ENCODE results near the gene GGACT. TPM values are rescaled to one million over a fixed set of nuclear protein-coding genes. Genes with fewer than 3 reads are reported as not detected.

The GGACT gene
- total and polyA plus RNA-seq, 5 donors from 2014 or later, result 8.3 to 15.1 (median 9.3) TPM

DNA sequence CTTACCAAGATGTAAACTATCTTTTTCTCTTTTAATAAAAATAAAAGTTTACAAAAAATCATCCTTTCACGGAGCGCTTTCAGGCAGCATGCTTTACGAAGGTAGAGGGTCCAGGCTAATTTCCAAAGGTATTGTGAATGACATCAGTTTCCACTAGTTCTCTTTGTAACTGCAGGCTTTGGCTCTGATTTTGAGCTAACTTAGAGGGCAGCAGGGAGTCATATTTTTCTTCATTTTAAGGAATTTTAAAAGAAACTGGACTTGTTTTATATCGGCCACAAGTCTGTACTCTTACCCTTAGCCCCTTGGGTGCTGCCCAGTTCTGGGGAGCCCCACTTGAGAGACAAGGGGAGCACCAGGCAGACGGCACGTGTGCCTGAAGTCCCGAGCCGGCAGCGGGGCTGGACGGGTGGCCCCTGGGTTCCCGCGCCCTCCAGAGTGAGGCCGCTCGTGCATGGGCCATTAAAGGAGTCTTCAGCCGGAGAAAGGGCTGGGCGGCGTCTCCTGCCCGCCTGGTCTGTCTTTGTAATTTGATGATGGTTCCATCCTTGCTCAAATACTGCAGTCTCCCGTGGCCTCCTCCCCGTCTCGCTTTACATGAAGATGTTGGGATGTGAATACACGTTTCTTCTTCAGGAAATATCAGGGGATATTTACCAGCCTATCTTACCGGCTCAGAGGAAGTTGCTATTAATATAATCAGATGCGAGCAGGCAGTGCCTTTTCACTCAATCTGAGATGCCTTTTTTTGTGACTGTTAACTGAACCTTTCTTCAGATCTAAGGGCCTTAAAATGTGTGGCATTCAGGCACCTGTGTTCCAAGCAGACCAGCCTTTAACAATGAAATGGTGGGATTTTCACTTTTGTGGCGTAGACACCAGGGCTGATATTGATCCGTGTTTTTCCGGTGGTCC lies 67.4 kb downstream of the GGACT start:
- ATAC-seq (ENCODE audit: low read depth in 2 of 2) (no peak), DNase-seq (no peak)
- H3K4me3 Mint-ChIP-seq, result peak overlapping the region; percentile 40 to 79 (median 74)
- peaks cover 18% of the 10 kb centered on the region for H3K4me1 ChIP-seq (ENCODE audit: control insufficient read depth, insufficient read depth, low read length, poor library complexity, severe bottlenecking)
- H3K27me3 Mint-ChIP-seq, result no peaks in the 10 kb centered on the region
- peaks cover 4% of the 10 kb centered on the region for H3K36me3 Mint-ChIP-seq
- no peaks in the 10 kb centered on the region for H3K27me3 ChIP-seq (ENCODE audit: control insufficient read depth, insufficient read depth, low read length)
- H3K9me3 Mint-ChIP-seq, result no peaks in the 10 kb centered on the region
- peak overlapping the region; percentile 58 for H3K4me3 ChIP-seq (ENCODE audit: low read depth, low read length)
- H3K27ac ChIP-seq (ENCODE audit: insufficient read depth, low read length, poor library complexity, severe bottlenecking), result no peak overlapping the region
- H3K9me3 ChIP-seq (ENCODE audit: control insufficient read depth in 2 of 2, low read length in 2 of 2), result no peaks in the 10 kb centered on the region
- peak overlapping the region in 2 of 3 donors; percentile 23 to 56 for H3K27ac Mint-ChIP-seq
- peaks cover 6 to 26% (median 18%) of the 10 kb centered on the region in 4 donors for H3K4me1 Mint-ChIP-seq
- H3K36me3 ChIP-seq (ENCODE audit: control insufficient read depth, insufficient read depth, low read length), result no peaks in the 10 kb centered on the region

DNA sequence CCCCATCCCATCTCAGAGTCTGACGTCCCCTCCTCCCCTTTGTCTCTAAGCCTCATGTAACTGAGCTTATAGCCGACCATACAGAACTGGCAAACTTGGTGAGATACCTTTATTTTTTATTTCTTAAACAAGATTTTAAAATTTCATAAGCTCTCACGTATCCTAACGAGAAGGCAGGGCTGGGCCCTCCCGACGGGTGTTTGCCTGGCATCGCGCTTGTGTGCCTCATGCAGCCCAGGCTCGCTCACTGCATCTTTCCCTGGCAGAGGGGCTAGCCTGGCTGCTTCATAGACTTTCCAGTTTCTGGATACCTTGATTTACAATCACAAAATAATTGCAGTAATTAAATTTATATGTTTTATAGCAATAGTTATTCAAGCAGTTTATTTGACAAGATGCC lies 69.0 kb downstream of the GGACT start:
- H3K4me1 ChIP-seq (ENCODE audit: control insufficient read depth, insufficient read depth, low read length, poor library complexity, severe bottlenecking), result peaks cover 18% of the 10 kb centered on the region
- H3K4me3 ChIP-seq (ENCODE audit: low read depth, low read length), result no peak overlapping the region
- H3K9me3 ChIP-seq (ENCODE audit: control insufficient read depth in 2 of 2, low read length in 2 of 2), result no peaks in the 10 kb centered on the region
- Mint-ChIP-seq H3K4me3 (no peak overlapping the region), H3K9me3 (no peaks in the 10 kb centered on the region), H3K4me1 (peaks cover 10 to 29% (median 19%) of the 10 kb centered on the region in 4 donors), H3K27ac (no peak overlapping the region), H3K27me3 (no peaks in the 10 kb centered on the region), H3K36me3 (no peaks in the 10 kb centered on the region)
- no peaks in the 10 kb centered on the region for H3K36me3 ChIP-seq (ENCODE audit: control insufficient read depth, insufficient read depth, low read length)
- H3K27ac ChIP-seq (ENCODE audit: insufficient read depth, low read length, poor library complexity, severe bottlenecking), result no peak overlapping the region
- ATAC-seq (ENCODE audit: low read depth in 2 of 2) (no peak), DNase-seq (no peak)
- no peaks in the 10 kb centered on the region for H3K27me3 ChIP-seq (ENCODE audit: control insufficient read depth, insufficient read depth, low read length)

DNA sequence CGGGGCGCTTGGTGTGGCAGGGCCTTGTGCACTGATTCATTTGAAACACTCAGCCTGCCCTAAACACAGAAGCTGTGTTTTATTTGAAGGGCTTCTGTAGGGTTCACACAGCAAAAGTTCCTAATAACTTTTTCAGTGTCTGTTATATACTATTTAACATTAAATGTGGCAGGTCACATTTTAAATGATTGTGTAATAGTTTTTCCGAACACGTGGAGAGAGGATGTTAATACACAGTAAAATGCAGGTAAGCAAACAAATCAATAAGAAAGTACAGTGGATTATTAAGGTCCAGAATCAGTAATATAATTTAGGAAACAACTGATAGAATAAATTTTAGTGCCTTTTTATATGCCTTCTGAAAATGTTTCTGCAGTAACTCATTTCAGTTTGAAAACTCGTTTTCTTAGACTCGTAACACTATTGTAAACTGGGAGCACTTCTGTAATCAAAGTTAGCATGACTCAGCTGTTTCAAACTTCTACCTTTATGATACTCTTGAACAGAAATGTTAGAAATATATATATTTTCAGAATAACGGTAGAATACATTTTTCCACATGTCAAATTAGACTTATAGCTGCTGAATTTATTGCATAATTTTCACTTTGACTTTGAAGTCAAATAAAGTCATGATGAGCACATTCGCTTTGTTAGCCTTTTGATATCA lies 70.1 kb downstream of the GGACT start:
- DNase-seq (no peak), ATAC-seq (ENCODE audit: low read depth in 2 of 2) (no peak)
- H3K27me3 Mint-ChIP-seq, result no peaks in the 10 kb centered on the region
- H3K9me3 Mint-ChIP-seq, result no peaks in the 10 kb centered on the region
- H3K4me1 Mint-ChIP-seq, result peaks cover 12 to 31% (median 20%) of the 10 kb centered on the region in 4 donors
- Histone ChIP-seq H3K36me3 (ENCODE audit: control insufficient read depth, insufficient read depth, low read length) (no peaks in the 10 kb centered on the region), H3K27ac (ENCODE audit: insufficient read depth, low read length, poor library complexity, severe bottlenecking) (no peak overlapping the region), H3K4me1 (ENCODE audit: control insufficient read depth, insufficient read depth, low read length, poor library complexity, severe bottlenecking) (peaks cover 18% of the 10 kb centered on the region), H3K4me3 (ENCODE audit: low read depth, low read length) (no peak overlapping the region), H3K9me3 (ENCODE audit: control insufficient read depth in 2 of 2, low read length in 2 of 2) (no peaks in the 10 kb centered on the region), H3K27me3 (ENCODE audit: control insufficient read depth, insufficient read depth, low read length) (no peaks in the 10 kb centered on the region)
- no peak overlapping the region for H3K4me3 Mint-ChIP-seq
- no peaks in the 10 kb centered on the region for H3K36me3 Mint-ChIP-seq
- H3K27ac Mint-ChIP-seq, result peak overlapping the region in 2 of 3 donors; percentile 17 to 22

DNA sequence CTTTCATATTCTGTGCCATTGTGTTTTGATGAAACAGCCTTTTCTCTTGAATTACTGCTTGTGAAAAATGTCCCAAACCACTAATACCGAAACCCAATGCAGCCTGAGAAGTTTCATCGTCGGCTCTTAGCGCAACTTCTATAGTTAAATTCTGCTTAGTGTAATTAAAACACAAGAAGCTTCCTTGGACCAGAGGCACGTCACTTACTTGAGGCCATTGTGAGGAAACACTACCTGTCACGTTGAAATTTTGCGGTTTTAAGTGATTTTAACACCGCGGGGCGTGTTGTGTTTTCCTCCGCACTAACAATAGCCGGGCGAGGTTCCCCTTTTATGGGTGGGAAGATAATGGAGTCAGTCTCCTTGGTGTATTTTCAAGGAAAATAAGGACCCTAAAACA lies 70.9 kb downstream of the GGACT start:
- peak in 1 of 3 donors; percentile 51 for DNase-seq
- Mint-ChIP-seq H3K27me3 (no peaks in the 10 kb centered on the region), H3K4me1 (peaks cover 9 to 28% (median 20%) of the 10 kb centered on the region in 4 donors), H3K27ac (peak overlapping the region in 1 of 3 donors; percentile 22), H3K4me3 (peak overlapping the region in 1 of 4 donors; percentile 31), H3K9me3 (no peaks in the 10 kb centered on the region), H3K36me3 (no peaks in the 10 kb centered on the region)
- no peaks in the 10 kb centered on the region for H3K9me3 ChIP-seq (ENCODE audit: control insufficient read depth in 2 of 2, low read length in 2 of 2)
- no peak overlapping the region for H3K27ac ChIP-seq (ENCODE audit: insufficient read depth, low read length, poor library complexity, severe bottlenecking)
- no peaks in the 10 kb centered on the region for H3K27me3 ChIP-seq (ENCODE audit: control insufficient read depth, insufficient read depth, low read length)
- H3K36me3 ChIP-seq (ENCODE audit: control insufficient read depth, insufficient read depth, low read length), result no peaks in the 10 kb centered on the region
- peak overlapping the region; percentile 61 for H3K4me3 ChIP-seq (ENCODE audit: low read depth, low read length)
- ATAC-seq (ENCODE audit: low read depth in 2 of 2), result no peak
- H3K4me1 ChIP-seq (ENCODE audit: control insufficient read depth, insufficient read depth, low read length, poor library complexity, severe bottlenecking), result peaks cover 18% of the 10 kb centered on the region

DNA sequence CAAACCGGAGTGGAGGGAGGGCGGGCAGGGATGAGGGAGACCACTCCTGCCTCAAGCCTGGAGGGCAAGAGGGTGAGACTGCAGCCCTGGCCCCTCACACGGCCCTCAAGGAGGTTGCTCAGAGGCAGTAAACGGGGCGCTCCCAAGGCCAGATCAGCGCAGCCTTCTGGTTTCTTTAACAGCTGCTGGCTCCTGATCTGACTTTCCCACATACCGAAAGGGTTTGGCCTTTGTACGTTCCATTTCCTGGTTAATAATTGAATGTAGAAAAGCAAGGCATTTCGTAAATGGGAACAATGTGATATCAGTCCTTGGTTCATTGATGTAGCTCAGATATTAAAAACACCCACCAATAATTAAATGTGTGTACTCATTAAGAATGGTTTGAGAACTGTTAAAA lies 71.5 kb downstream of the GGACT start:
- Histone ChIP-seq H3K9me3 (ENCODE audit: control insufficient read depth in 2 of 2, low read length in 2 of 2) (no peaks in the 10 kb centered on the region), H3K4me1 (ENCODE audit: control insufficient read depth, insufficient read depth, low read length, poor library complexity, severe bottlenecking) (peaks cover 18% of the 10 kb centered on the region), H3K27me3 (ENCODE audit: control insufficient read depth, insufficient read depth, low read length) (no peaks in the 10 kb centered on the region), H3K4me3 (ENCODE audit: low read depth, low read length) (peak overlapping the region; percentile 61), H3K27ac (ENCODE audit: insufficient read depth, low read length, poor library complexity, severe bottlenecking) (no peak overlapping the region), H3K36me3 (ENCODE audit: control insufficient read depth, insufficient read depth, low read length) (no peaks in the 10 kb centered on the region)
- no peak for ATAC-seq (ENCODE audit: low read depth in 2 of 2)
- Mint-ChIP-seq H3K4me1 (peaks cover 9 to 27% (median 18%) of the 10 kb centered on the region in 4 donors), H3K27me3 (no peaks in the 10 kb centered on the region), H3K27ac (peak overlapping the region in 1 of 3 donors; percentile 22), H3K4me3 (peak overlapping the region in 1 of 4 donors; percentile 1), H3K9me3 (no peaks in the 10 kb centered on the region), H3K36me3 (no peaks in the 10 kb centered on the region)
- DNase-seq, result no peak

DNA sequence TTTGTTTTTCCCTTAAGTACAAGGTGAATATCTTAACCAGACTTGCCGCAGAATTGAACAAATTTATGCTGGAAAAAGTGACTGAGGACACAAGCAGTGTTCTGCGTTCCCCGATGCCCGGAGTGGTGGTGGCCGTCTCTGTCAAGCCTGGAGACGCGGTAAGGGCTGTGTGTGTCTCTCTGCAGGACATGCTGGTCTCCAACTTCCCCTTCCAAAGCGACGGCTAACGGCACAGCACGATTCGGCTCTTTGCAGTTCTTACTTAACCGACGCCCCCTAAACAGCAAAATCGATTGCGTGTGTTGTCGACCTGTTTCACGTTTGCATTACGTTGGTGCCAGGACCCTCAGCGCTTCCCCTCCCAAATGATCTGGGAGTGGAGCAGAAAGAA lies 73.2 kb downstream of the GGACT start:
- Mint-ChIP-seq H3K4me3 (no peak overlapping the region), H3K36me3 (no peaks in the 10 kb centered on the region), H3K4me1 (peaks cover 9 to 17% (median 13%) of the 10 kb centered on the region in 4 donors), H3K27ac (no peak overlapping the region), H3K9me3 (no peaks in the 10 kb centered on the region), H3K27me3 (no peaks in the 10 kb centered on the region)
- DNase-seq (no peak), ATAC-seq (ENCODE audit: low read depth in 2 of 2) (no peak)
- no peak overlapping the region for H3K4me3 ChIP-seq (ENCODE audit: low read depth, low read length)
- H3K4me1 ChIP-seq (ENCODE audit: control insufficient read depth, insufficient read depth, low read length, poor library complexity, severe bottlenecking), result peaks cover 8% of the 10 kb centered on the region
- no peaks in the 10 kb centered on the region for H3K36me3 ChIP-seq (ENCODE audit: control insufficient read depth, insufficient read depth, low read length)
- no peak overlapping the region for H3K27ac ChIP-seq (ENCODE audit: insufficient read depth, low read length, poor library complexity, severe bottlenecking)
- no peaks in the 10 kb centered on the region for H3K9me3 ChIP-seq (ENCODE audit: control insufficient read depth in 2 of 2, low read length in 2 of 2)
- H3K27me3 ChIP-seq (ENCODE audit: control insufficient read depth, insufficient read depth, low read length), result no peaks in the 10 kb centered on the region

DNA sequence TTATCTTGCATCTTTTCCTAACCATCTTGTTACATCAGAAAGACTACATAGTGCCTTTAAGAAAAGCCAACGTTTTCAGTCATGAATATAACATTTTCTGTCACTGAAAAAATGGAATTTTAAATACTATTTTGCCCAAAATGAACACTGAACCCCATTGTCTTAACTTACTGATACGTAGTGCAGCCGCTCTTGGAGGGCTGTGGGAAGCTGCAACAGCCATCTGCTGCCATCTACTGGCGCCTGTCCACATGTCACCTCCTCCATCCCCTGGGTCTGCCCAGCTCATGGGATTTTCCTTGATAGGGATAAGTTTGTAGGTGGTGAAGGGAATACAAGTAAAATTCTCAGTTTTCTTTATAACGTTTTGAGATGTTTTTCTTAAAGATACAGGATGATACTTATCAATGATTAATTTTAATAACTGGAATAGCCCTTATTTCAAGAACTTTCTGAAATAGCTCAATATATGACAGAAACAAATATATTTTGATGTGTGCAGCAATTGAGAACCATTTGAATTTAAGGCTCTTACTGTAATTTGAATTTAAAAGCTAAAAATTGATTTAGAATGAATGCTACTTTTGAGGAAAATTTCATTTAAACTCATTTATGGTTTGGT lies 73.7 kb downstream of the GGACT start:
- Mint-ChIP-seq H3K4me1 (peaks cover 9 to 17% (median 13%) of the 10 kb centered on the region in 4 donors), H3K9me3 (no peaks in the 10 kb centered on the region), H3K27ac (no peak overlapping the region), H3K36me3 (no peaks in the 10 kb centered on the region), H3K4me3 (peak overlapping the region in 1 of 4 donors; percentile 44), H3K27me3 (no peaks in the 10 kb centered on the region)
- ATAC-seq (ENCODE audit: low read depth in 2 of 2) (peak; percentile 89 to 91), DNase-seq (peak; percentile 50 to 75 (median 72))
- Histone ChIP-seq H3K27me3 (ENCODE audit: control insufficient read depth, insufficient read depth, low read length) (no peaks in the 10 kb centered on the region), H3K4me3 (ENCODE audit: low read depth, low read length) (no peak overlapping the region), H3K9me3 (ENCODE audit: control insufficient read depth in 2 of 2, low read length in 2 of 2) (no peaks in the 10 kb centered on the region), H3K36me3 (ENCODE audit: control insufficient read depth, insufficient read depth, low read length) (no peaks in the 10 kb centered on the region), H3K4me1 (ENCODE audit: control insufficient read depth, insufficient read depth, low read length, poor library complexity, severe bottlenecking) (peaks cover 8% of the 10 kb centered on the region), H3K27ac (ENCODE audit: insufficient read depth, low read length, poor library complexity, severe bottlenecking) (no peak overlapping the region)

All from CD4-positive, CD25-positive, alpha-beta regulatory T cell (primary cell).